Large intestine (tissue), 3 donors: Measurements from ENCODE around the gene PRDM8. TPM values are rescaled to one million over a fixed set of nuclear protein-coding genes. Genes with fewer than 3 reads are reported as not detected.

Experiments
- DNase-seq, 2 donors: peaks; one replicate each; pipeline versions ENCODE4 v3.0.0 to v3.0.0-alpha.2; 2013
- H3K27ac ChIP-seq: one replicate; pipeline ENCODE4 v1.5.1; 2013; ENCODE audit warnings: low read length
- H3K27me3 ChIP-seq: 2 replicates; pipeline ENCODE4 v1.6.1; 2013; ENCODE audit warnings: low read length; ENCODE audit not compliant: control insufficient read depth, insufficient read depth
- H3K36me3 ChIP-seq: 2 replicates; pipeline ENCODE4 v1.6.1; 2013; ENCODE audit warnings: low read length; ENCODE audit not compliant: control insufficient read depth, insufficient read depth
- H3K4me1 ChIP-seq: one replicate; pipeline ENCODE4 v1.6.1; 2013; ENCODE audit warnings: low read length; ENCODE audit not compliant: control insufficient read depth, insufficient read depth
- H3K4me3 ChIP-seq: one replicate; pipeline ENCODE4 v1.5.1; 2013; ENCODE audit warnings: low read length
- H3K9me3 ChIP-seq: one replicate; pipeline ENCODE4 v1.6.1; 2013; ENCODE audit warnings: mild to moderate bottlenecking, low read depth, low read length, moderate library complexity; ENCODE audit not compliant: control insufficient read depth
- WGBS: methylation state at CpG from one replicate; pipeline ENCODE4 v1.1.5; 2013; ENCODE audit warnings: low lambda C conversion rate; ENCODE audit not compliant: insufficient coverage; 5-methylcytosine and 5-hydroxymethylcytosine counted together
- polyA plus RNA-seq: library from polyadenylated mRNA; unstranded; fragments of 120-200 nt; gene quantifications from one replicate; pipeline ENCODE4 v1.2.1, GENCODE V29; 2013

PRDM8 gene
- polyA plus RNA-seq, 1 donor, result 3.0 TPM

DNA sequence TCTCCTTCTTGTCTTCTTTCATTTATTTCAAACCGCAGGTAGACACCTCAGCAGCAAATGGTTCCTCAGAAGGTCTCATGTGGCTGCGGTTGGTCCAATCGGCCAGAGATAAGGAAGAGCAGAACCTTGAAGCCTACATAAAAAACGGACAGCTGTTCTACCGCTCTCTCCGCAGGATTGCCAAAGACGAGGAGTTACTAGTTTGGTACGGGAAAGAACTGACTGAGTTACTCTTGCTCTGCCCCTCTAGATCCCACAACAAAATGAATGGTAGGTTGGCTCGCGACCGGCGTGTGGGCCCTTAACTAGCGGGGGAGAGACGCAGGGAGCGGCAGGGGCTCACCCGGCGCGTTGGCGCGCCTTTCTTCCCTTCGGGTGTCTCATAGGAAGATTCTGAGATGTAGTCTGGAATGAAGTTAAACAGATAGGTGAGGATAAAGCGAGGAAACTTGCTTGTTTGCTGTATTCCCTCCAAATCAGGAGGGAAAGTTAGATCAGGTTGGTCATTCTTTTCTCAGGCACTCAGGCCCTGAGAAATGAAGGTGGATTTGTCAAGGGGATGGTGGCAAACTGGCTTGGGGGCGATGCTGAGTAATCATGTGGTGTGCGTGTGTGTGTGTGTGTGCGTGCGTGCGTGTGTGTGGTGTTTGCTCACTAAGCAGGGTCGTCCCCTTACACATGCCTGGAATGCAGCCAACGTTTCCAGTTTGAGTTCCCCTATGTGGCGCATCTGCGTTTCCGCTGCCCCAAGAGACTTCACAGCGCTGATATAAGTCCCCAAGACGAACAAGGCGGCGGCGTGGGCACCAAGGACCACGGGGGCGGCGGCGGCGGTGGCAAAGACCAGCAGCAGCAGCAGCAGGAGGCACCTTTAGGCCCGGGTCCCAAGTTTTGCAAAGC lies 4.2 kb downstream of the PRDM8 start:
- Histone ChIP-seq H3K4me3 (peak overlapping the region; percentile 25), H3K4me1 (peaks cover 8% of the 10 kb centered on the region), H3K36me3 (no peaks in the 10 kb centered on the region), H3K9me3 (peaks cover 6% of the 10 kb centered on the region), H3K27me3 (peaks cover 87% of the 10 kb centered on the region), H3K27ac (no peak overlapping the region)
- peak in 1 of 2 donors; percentile 43 for DNase-seq
- 20% methylated on average over 2 of the region's 43 CpGs for WGBS

DNA sequence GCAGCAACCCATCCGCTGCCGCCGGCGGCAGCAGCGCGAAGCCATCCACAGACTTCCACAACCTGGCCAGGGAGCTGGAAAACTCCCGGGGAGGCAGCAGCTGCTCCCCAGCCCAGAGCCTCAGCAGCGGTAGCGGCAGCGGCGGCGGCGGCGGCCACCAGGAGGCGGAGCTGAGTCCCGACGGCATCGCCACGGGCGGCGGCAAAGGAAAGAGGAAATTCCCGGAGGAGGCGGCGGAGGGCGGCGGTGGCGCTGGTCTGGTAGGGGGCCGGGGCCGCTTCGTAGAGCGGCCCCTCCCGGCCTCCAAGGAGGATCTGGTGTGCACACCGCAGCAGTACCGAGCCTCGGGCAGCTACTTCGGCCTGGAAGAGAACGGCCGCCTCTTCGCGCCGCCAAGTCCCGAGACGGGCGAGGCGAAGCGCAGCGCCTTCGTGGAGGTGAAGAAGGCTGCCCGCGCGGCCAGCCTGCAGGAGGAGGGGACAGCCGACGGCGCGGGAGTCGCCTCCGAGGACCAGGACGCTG lies 4.9 kb downstream of the PRDM8 start:
- peak overlapping the region; percentile 29 for H3K27ac ChIP-seq
- H3K36me3 ChIP-seq, result no peaks in the 10 kb centered on the region
- DNase-seq, result peak; percentile 51 to 69
- peak overlapping the region; percentile 47 for H3K4me3 ChIP-seq
- peaks cover 6% of the 10 kb centered on the region for H3K9me3 ChIP-seq
- peaks cover 10% of the 10 kb centered on the region for H3K4me1 ChIP-seq
- WGBS, result no CpG with 5 or more reads among the region's 58 CpGs
- H3K27me3 ChIP-seq, result peaks cover 87% of the 10 kb centered on the region

DNA sequence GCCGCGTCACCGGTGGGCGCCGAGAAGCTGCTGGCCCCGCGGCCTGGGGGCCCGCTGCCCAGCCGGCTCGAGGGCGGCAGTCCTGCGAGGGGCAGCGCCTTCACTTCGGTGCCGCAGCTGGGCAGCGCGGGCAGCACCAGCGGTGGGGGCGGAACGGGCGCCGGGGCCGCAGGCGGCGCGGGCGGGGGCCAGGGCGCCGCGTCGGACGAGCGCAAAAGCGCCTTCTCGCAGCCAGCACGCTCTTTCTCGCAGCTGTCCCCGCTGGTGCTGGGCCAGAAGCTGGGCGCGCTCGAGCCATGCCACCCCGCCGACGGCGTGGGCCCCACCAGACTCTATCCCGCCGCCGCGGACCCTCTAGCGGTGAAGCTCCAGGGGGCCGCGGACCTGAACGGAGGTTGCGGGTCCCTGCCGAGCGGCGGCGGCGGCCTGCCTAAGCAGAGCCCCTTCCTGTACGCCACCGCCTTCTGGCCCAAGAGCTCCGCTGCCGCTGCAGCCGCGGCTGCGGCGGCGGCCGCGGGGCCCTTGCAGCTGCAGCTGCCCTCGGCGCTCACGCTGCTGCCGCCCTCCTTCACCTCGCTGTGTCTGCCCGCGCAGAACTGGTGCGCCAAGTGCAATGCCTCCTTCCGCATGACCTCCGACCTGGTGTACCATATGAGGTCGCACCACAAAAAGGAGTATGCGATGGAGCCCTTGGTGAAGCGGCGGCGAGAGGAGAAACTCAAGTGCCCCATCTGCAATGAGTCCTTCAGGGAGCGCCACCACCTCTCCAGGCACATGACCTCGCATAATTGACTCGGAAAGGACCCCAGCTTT lies 5.6 kb downstream of the PRDM8 start:
- Histone ChIP-seq H3K9me3 (peaks cover 4% of the 10 kb centered on the region), H3K4me3 (peak overlapping the region; percentile 30), H3K27ac (no peak overlapping the region), H3K27me3 (peaks cover 87% of the 10 kb centered on the region), H3K4me1 (peaks cover 8% of the 10 kb centered on the region), H3K36me3 (no peaks in the 10 kb centered on the region)
- peak in 1 of 2 donors; percentile 40 for DNase-seq
- no CpG with 5 or more reads among the region's 88 CpGs for WGBS

DNA sequence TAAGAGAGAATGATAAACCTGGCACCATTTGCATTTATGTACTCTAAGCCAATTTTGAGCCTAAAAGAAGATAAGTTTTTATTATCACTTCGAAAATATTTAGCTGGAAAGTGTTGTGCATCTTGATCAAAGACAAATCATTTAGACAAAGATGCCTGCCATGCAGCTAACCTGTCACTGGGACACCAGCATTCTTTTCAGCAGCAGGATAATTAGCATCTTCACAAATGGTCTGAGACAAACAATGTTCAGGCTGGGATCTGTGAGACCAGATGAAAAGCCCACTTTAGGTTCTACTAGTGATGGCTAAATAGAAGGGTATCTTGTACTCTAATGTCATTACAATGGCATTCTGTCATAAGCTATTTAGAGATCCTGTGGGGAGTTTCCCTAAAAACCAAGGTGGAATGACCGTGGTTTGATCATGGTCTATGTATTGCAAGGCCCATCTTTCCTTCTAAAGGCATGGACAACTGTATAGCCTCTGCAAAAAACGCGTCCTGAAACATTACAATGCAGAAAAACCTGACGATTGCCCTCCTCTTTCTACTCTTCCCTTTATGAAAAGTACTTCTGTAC lies 7.2 kb downstream of the PRDM8 start:
- H3K4me3 ChIP-seq, result no peak overlapping the region
- no peaks in the 10 kb centered on the region for H3K36me3 ChIP-seq
- no CpG with 5 or more reads among the region's 5 CpGs for WGBS
- peaks cover 4% of the 10 kb centered on the region for H3K9me3 ChIP-seq
- H3K27ac ChIP-seq, result no peak overlapping the region
- peaks cover 8% of the 10 kb centered on the region for H3K4me1 ChIP-seq
- H3K27me3 ChIP-seq, result peaks cover 85% of the 10 kb centered on the region
- no peak for DNase-seq

DNA sequence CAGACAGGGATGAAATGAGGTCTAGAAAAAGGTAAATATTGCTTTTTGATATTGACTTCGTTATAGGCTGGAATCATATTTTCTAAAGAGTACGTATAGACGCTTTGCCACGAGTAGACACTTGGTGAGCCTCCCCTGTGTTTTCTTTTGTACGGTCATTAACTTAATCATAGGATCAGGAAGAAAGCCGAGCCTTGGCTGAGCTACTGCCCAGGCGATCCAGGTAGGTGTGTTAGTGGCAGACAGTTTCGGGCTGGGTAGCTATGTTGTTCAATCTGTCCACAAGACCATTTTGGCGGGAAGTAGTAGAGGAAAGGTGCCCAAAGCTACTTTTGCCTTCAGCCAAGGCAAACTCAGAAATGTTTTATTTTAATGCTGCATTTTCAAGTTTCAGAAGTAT lies 8.8 kb downstream of the PRDM8 start:
- no peak for DNase-seq
- H3K4me3 ChIP-seq, result no peak overlapping the region
- WGBS, result no CpG with 5 or more reads among the region's 9 CpGs
- peaks cover 4% of the 10 kb centered on the region for H3K9me3 ChIP-seq
- no peaks in the 10 kb centered on the region for H3K36me3 ChIP-seq
- H3K27ac ChIP-seq, result no peak overlapping the region
- peaks cover 8% of the 10 kb centered on the region for H3K4me1 ChIP-seq
- peaks cover 82% of the 10 kb centered on the region for H3K27me3 ChIP-seq

DNA sequence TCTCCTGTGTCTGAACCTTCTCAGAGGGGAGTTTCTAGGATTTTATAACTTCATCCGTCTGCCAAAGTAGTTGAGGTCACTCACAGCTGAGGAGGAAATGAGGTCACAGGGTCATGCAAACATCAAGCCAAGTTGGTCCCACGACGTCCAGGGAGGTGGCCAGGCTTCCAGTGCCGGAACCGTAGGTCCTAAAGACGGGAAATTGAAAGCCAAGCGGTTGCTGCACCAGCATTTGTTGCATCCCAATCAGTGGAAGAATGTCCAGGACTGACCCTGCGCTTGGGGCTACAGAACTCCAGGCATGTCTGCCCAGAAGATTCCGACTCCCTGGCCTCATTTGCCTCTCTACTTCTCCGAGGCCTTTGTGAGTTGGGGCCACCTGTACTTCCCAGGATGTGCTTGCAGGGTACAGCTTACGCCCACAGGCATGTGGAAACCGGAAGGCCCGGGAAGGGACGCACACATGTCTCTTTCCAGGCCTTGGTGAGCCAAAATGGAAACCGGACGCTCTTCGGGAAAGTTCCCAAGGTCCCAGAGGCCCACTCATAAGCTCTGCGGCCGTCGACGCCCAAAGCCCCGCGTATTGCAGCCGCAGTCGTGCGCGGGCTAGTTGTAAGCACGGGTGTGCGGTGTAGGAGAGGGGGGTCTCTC lies 9.3 kb downstream of the PRDM8 start:
- WGBS, result no CpG with 5 or more reads among the region's 29 CpGs
- Histone ChIP-seq H3K27me3 (peaks cover 80% of the 10 kb centered on the region), H3K9me3 (peaks cover 4% of the 10 kb centered on the region), H3K4me3 (no peak overlapping the region), H3K36me3 (no peaks in the 10 kb centered on the region), H3K27ac (no peak overlapping the region), H3K4me1 (peaks cover 7% of the 10 kb centered on the region)
- DNase-seq, result no peak

DNA sequence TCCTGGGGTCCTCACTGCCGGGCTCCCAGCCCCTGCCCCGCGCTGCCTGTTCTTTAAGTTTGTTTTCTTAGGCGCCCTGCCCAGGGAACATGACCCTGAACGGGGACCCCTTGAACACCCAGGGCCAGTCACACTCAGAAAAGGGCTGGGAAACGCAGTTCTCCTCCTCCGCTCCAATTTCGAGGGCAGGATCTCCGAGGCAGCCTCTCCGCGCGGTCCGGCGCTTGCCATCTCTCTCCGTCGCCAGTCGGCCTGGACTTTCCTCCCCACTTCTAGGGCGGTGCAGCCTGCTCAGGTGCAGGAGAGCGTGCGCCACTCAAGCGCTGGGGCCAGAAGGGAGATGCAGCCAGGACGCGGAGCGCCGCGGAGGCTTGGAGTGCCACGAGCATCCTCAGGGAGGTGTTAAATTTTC lies 9.9 kb downstream of the PRDM8 start:
- Histone ChIP-seq H3K9me3 (peaks cover 4% of the 10 kb centered on the region), H3K4me3 (no peak overlapping the region), H3K36me3 (no peaks in the 10 kb centered on the region), H3K27ac (no peak overlapping the region), H3K4me1 (peaks cover 2% of the 10 kb centered on the region), H3K27me3 (peaks cover 78% of the 10 kb centered on the region)
- DNase-seq, result no peak
- 17% methylated on average over 6 of the region's 27 CpGs for WGBS

DNA sequence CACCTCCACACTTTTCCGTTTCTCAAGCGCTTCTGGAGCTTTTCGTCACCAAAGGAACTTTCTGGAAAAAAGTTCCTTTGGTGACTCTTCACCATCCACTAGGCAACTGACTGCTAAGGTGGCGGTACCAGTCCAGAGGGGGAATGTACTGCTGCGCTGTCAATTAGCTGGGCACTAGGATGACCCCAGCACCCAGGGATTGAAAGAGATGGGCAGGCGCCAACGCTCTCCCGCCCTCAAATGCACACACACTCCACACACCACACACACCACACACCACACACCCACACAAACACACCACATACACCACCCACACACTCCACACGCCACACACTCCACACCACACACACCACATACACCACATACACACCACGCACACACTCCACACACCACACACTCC lies 10.4 kb downstream of the PRDM8 start:
- peaks cover 2% of the 10 kb centered on the region for H3K4me1 ChIP-seq
- WGBS, result no CpG with 5 or more reads among the region's 10 CpGs
- H3K4me3 ChIP-seq, result no peak overlapping the region
- no peak for DNase-seq
- H3K27me3 ChIP-seq, result peaks cover 75% of the 10 kb centered on the region
- no peaks in the 10 kb centered on the region for H3K36me3 ChIP-seq
- no peak overlapping the region for H3K27ac ChIP-seq
- H3K9me3 ChIP-seq, result peaks cover 2% of the 10 kb centered on the region

DNA sequence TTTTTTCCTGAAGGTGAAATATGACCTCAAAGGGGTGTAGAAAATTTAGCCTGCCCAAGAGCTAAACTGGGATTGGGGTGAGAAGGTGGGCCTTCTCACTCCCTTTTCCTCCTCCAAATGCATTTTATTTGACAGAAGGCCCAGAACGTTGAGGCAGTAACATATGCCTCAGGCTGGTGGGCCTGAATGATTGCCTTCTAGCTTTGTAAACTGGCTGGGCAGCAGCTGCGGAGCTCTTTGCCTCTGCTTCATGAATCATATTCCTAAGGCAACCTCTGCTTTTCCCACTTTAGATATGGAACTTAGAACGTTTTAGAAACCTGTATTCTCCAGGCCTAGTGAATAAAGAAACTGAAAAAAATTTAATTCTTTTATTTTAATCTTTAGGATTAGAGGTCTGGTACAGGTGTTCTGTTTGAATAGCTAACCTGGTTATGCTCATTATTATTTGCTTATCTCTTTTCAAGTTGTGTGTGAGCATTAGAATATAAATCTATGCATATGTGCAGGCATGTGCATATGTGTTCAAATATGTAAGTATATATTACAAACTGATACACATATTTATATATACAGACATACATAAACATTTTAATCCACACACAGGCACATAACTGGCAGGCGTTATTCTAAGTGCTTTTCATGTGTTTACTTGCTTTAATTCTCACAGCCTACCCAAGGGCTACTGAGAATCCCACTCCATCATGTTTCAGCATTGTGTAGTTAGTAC lies 11.5 kb downstream of the PRDM8 start:
- peaks cover 9% of the 10 kb centered on the region for H3K4me1 ChIP-seq
- peaks cover 2% of the 10 kb centered on the region for H3K9me3 ChIP-seq
- H3K4me3 ChIP-seq, result no peak overlapping the region
- no peak overlapping the region for H3K27ac ChIP-seq
- no peaks in the 10 kb centered on the region for H3K36me3 ChIP-seq
- DNase-seq, result no peak
- peaks cover 66% of the 10 kb centered on the region for H3K27me3 ChIP-seq
- WGBS, result 75% methylated on average over 1 of the region's 4 CpGs
